DOHH2 (cell line): ENCODE measurements around the gene PCDHB1.

Experiments used
- EZH2phosphoT487 ChIP-seq: fragments of 200-600 bp; sonication (generic); IDR thresholded peaks from 2 replicates; pipeline ENCODE4 v1.6.1; 2017; ENCODE audit warnings: borderline replicate concordance, mild to moderate bottlenecking, antibody characterized with exemption, low read length, moderate library complexity, mixed read lengths
- TF ChIP-seq, protein P1 (sequence below): fragments of 200-600 bp; sonication (generic); IDR thresholded peaks from one replicate; pipeline ENCODE4 v1.5.1; 2014; ENCODE audit warnings: antibody characterized with exemption, mild to moderate bottlenecking, low read depth, low read length; ENCODE audit not compliant: poor library complexity, severe bottlenecking

DNA sequence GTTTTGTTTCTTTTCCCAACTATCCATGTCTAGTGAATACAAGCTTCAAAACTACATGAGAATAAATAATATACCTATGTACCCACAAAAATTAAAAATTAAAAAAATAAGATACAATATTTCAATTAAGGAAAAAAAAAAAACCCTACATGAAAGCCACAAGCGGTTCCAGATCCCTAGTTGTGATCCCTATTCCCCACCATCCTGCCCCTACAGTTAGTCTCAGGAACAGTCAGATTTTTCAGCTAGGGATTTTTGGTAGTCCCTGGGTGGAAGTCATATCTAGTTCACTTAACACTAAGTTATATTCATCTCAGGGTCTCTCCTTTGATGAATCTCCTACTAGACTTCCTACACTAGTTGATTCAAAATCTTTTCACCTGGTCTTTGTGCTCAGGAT lies 18.5 kb upstream of the PCDHB1 start:
- TF ChIP-seq, protein P1, sequence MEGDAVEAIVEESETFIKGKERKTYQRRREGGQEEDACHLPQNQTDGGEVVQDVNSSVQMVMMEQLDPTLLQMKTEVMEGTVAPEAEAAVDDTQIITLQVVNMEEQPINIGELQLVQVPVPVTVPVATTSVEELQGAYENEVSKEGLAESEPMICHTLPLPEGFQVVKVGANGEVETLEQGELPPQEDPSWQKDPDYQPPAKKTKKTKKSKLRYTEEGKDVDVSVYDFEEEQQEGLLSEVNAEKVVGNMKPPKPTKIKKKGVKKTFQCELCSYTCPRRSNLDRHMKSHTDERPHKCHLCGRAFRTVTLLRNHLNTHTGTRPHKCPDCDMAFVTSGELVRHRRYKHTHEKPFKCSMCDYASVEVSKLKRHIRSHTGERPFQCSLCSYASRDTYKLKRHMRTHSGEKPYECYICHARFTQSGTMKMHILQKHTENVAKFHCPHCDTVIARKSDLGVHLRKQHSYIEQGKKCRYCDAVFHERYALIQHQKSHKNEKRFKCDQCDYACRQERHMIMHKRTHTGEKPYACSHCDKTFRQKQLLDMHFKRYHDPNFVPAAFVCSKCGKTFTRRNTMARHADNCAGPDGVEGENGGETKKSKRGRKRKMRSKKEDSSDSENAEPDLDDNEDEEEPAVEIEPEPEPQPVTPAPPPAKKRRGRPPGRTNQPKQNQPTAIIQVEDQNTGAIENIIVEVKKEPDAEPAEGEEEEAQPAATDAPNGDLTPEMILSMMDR, result no peak
- no peak for TF ChIP-seq EZH2phosphoT487
